SK-N-SH treated with all-trans-retinoic acid at 6 μM for 48 hours (cell line): Measurements from ENCODE around the gene UGT1A8.

Experiments
- ARNTL ChIP-seq: fragments of 450-650 bp; formaldehyde crosslinking; IDR thresholded peaks from 2 replicates; pipeline ENCODE4 v1.5.0; 2020; ENCODE audit warnings: low read depth, mild to moderate bottlenecking, moderate library complexity, borderline replicate concordance
- ESRRG ChIP-seq: fragments of 250-450 bp; sonication (Bioruptor Pico); IDR thresholded peaks from 2 replicates; pipeline ENCODE4 v1.6.1; 2021; ENCODE audit warnings: mild to moderate bottlenecking
- GLIS3 ChIP-seq: fragments of 250-450 bp; sonication (Bioruptor Pico); IDR thresholded peaks from 2 replicates; pipeline ENCODE4 v1.5.0; 2020; ENCODE audit warnings: mild to moderate bottlenecking, moderate library complexity
- ISL1 ChIP-seq: fragments of 250-450 bp; sonication (Bioruptor Pico); IDR thresholded peaks from 2 replicates; pipeline ENCODE4 v2.1.2; 2022; ENCODE audit warnings: mild to moderate bottlenecking, moderate library complexity
- OSR1 ChIP-seq: fragments of 250-450 bp; sonication (Bioruptor Pico); IDR thresholded peaks from 2 replicates; pipeline ENCODE4 v1.8.0; 2022; ENCODE audit warnings: moderate library complexity, mild to moderate bottlenecking, inconsistent platforms
- RARB ChIP-seq: fragments of 250-450 bp; sonication (Bioruptor Pico); IDR thresholded peaks from 2 replicates; pipeline ENCODE4 v1.8.0; 2021; ENCODE audit warnings: mild to moderate bottlenecking, moderate library complexity
- TCF4 ChIP-seq: fragments of 250-450 bp; sonication (Bioruptor Pico); IDR thresholded peaks from 2 replicates; pipeline ENCODE4 v1.8.0; 2021; ENCODE audit warnings: mild to moderate bottlenecking, moderate library complexity, borderline replicate concordance
- TOX ChIP-seq: fragments of 250-450 bp; sonication (Bioruptor Pico); IDR thresholded peaks from 2 replicates; pipeline ENCODE4 v1.8.0; 2021; ENCODE audit warnings: mild to moderate bottlenecking, moderate library complexity, borderline replicate concordance
- ZC3H10 ChIP-seq: fragments of 250-450 bp; sonication (Bioruptor Pico); IDR thresholded peaks from 2 replicates; pipeline ENCODE4 v1.5.1; 2021; ENCODE audit warnings: mild to moderate bottlenecking, moderate library complexity
- ZFP30 ChIP-seq: fragments of 450-650 bp; formaldehyde crosslinking; IDR thresholded peaks from 2 replicates; pipeline ENCODE4 v1.5.0; 2022; ENCODE audit warnings: mild to moderate bottlenecking, moderate library complexity
- TF ChIP-seq, protein P1 (sequence below): fragments of 250-450 bp; sonication (Bioruptor Pico); IDR thresholded peaks from 2 replicates; pipeline ENCODE4 v1.8.0; 2020; ENCODE audit warnings: mild to moderate bottlenecking, moderate library complexity, borderline replicate concordance
- TF ChIP-seq, protein P2 (sequence below): fragments of 250-450 bp; sonication (Bioruptor Pico); IDR thresholded peaks from 2 replicates; pipeline ENCODE4 v1.5.0; 2020; ENCODE audit warnings: mild to moderate bottlenecking, moderate library complexity
- TF ChIP-seq, protein P3 (sequence below): fragments of 250-450 bp; sonication (Bioruptor Pico); IDR thresholded peaks from 2 replicates; pipeline ENCODE4 v1.5.1; 2020; ENCODE audit warnings: low read depth, mild to moderate bottlenecking, moderate library complexity

DNA sequence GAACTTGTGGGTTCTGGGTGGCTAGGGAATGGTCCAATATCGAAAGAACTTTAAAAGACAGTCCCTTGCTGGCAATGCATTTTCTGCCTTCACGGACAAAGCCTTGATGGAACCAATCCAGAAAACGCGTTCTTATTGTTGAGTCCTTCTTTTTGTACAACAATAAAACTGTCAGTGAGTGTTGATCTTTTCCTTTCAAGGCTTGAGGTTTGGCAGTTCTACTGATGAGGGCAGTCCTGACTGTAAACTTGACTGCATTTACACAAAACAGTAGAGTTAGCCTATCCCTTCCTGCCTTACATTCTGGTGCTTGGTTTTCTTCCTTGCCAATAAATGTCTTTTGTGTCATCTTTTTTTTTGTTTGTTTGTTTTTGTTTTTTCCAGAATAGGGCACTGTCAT lies 61.8 kb downstream of the UGT1A8 start:
- TF ChIP-seq RARB (no peak), ZC3H10 (CRISPR knock-in tag) (no peak), GLIS3 (CRISPR knock-in tag) (no peak), ISL1 (CRISPR knock-in tag) (no peak), OSR1 (CRISPR knock-in tag) (no peak), TOX (CRISPR knock-in tag) (no peak), TCF4 (CRISPR knock-in tag) (no peak), ESRRG (CRISPR knock-in tag) (no peak), ZFP30 (CRISPR knock-in tag) (no peak), ARNTL (CRISPR knock-in tag) (no peak)
- TF ChIP-seq, protein P1, sequence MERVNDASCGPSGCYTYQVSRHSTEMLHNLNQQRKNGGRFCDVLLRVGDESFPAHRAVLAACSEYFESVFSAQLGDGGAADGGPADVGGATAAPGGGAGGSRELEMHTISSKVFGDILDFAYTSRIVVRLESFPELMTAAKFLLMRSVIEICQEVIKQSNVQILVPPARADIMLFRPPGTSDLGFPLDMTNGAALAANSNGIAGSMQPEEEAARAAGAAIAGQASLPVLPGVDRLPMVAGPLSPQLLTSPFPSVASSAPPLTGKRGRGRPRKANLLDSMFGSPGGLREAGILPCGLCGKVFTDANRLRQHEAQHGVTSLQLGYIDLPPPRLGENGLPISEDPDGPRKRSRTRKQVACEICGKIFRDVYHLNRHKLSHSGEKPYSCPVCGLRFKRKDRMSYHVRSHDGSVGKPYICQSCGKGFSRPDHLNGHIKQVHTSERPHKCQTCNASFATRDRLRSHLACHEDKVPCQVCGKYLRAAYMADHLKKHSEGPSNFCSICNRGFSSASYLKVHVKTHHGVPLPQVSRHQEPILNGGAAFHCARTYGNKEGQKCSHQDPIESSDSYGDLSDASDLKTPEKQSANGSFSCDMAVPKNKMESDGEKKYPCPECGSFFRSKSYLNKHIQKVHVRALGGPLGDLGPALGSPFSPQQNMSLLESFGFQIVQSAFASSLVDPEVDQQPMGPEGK = no peak
- TF ChIP-seq, protein P2, sequence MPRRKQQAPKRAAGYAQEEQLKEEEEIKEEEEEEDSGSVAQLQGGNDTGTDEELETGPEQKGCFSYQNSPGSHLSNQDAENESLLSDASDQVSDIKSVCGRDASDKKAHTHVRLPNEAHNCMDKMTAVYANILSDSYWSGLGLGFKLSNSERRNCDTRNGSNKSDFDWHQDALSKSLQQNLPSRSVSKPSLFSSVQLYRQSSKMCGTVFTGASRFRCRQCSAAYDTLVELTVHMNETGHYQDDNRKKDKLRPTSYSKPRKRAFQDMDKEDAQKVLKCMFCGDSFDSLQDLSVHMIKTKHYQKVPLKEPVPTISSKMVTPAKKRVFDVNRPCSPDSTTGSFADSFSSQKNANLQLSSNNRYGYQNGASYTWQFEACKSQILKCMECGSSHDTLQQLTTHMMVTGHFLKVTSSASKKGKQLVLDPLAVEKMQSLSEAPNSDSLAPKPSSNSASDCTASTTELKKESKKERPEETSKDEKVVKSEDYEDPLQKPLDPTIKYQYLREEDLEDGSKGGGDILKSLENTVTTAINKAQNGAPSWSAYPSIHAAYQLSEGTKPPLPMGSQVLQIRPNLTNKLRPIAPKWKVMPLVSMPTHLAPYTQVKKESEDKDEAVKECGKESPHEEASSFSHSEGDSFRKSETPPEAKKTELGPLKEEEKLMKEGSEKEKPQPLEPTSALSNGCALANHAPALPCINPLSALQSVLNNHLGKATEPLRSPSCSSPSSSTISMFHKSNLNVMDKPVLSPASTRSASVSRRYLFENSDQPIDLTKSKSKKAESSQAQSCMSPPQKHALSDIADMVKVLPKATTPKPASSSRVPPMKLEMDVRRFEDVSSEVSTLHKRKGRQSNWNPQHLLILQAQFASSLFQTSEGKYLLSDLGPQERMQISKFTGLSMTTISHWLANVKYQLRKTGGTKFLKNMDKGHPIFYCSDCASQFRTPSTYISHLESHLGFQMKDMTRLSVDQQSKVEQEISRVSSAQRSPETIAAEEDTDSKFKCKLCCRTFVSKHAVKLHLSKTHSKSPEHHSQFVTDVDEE (CRISPR knock-in tag) = no peak
- TF ChIP-seq, protein P3, sequence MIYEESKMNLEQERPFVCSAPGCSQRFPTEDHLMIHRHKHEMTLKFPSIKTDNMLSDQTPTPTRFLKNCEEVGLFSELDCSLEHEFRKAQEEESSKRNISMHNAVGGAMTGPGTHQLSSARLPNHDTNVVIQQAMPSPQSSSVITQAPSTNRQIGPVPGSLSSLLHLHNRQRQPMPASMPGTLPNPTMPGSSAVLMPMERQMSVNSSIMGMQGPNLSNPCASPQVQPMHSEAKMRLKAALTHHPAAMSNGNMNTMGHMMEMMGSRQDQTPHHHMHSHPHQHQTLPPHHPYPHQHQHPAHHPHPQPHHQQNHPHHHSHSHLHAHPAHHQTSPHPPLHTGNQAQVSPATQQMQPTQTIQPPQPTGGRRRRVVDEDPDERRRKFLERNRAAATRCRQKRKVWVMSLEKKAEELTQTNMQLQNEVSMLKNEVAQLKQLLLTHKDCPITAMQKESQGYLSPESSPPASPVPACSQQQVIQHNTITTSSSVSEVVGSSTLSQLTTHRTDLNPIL (CRISPR knock-in tag) = no peak
